ENCODE results near the gene MRPL23.

Gene MRPL23

DNA sequence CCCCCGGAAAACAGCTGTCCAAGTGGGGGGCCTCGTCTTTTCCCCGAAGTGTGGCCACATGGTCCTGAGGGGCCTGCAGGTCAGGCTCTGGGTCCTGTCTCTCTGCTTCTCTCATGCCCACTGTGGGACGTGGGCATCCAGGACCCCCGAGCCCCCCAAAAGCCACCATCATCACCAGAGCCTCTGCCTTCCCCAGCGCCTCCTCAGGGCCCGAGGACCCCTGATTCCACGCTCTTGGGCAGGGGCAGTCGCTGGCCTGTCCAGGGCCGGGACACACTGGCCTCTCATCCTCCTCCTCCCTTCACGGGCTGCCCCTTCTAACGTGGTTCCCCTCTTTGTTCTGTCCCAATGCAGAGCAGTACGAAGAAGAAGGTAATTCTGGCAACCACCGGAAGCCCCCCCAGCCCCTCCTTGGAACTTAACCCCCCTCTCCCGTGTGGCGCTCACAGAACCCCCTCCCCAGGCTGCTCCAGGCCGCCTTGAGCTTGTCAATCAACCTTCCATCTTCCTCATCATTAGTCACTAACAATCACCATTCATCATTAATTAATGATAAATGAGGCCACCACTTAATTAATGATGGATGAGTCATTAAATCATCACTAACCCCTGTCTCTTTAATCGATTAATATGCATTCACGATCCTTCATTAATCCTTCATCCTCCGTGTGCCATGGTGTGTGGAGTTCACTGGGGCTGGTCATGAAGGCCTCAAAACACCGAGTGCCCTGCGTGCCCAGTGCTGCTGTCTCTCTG is 23.8 kb upstream of the MRPL23 start:
- Histone ChIP-seq H3K4me1 (ENCODE audit: control insufficient read depth in 1 of 2, insufficient read depth in 1 of 2, low read depth in 1 of 2, low read length in 1 of 2) (no peaks in the 10 kb centered on the region), H3K27me3 (peaks cover 27% of the 10 kb centered on the region), H3K4me3 (ENCODE audit: low read depth in 1 of 2, low read length in 1 of 2) (no peak overlapping the region), H3K36me3 (no peaks in the 10 kb centered on the region), H3K9me3 (no peaks in the 10 kb centered on the region), H3K27ac (no peak overlapping the region)
- TF ChIP-seq, protein P1, sequence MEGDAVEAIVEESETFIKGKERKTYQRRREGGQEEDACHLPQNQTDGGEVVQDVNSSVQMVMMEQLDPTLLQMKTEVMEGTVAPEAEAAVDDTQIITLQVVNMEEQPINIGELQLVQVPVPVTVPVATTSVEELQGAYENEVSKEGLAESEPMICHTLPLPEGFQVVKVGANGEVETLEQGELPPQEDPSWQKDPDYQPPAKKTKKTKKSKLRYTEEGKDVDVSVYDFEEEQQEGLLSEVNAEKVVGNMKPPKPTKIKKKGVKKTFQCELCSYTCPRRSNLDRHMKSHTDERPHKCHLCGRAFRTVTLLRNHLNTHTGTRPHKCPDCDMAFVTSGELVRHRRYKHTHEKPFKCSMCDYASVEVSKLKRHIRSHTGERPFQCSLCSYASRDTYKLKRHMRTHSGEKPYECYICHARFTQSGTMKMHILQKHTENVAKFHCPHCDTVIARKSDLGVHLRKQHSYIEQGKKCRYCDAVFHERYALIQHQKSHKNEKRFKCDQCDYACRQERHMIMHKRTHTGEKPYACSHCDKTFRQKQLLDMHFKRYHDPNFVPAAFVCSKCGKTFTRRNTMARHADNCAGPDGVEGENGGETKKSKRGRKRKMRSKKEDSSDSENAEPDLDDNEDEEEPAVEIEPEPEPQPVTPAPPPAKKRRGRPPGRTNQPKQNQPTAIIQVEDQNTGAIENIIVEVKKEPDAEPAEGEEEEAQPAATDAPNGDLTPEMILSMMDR (IDR thresholded peaks at IDR 0.05): no peak

DNA sequence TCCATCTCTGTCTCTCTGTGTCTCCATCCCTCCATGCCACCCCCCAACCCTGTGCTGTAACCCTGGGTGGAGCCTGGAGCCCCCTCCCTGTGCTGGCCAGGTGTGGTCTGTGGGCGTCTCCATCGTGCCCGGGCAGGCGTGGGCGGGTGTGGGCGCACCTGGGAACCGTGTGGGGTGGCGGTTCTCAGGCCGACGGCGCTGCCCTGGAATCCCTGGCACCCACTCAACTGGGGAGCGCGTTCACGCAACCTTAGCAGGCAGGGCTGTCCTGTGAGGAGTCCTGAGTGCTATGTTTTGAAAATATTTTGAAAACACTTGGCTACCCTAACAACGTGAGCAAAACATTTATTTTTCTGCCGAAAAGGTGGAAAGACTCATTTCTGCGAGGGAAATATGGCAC is 23.0 kb upstream of the MRPL23 start:
- Histone ChIP-seq H3K27me3 (peaks cover 27% of the 10 kb centered on the region), H3K9me3 (no peaks in the 10 kb centered on the region), H3K4me1 (ENCODE audit: control insufficient read depth in 1 of 2, insufficient read depth in 1 of 2, low read depth in 1 of 2, low read length in 1 of 2) (no peaks in the 10 kb centered on the region), H3K36me3 (no peaks in the 10 kb centered on the region), H3K4me3 (ENCODE audit: low read depth in 1 of 2, low read length in 1 of 2) (no peak overlapping the region), H3K27ac (no peak overlapping the region)
- TF ChIP-seq, protein P1 (IDR thresholded peaks at IDR 0.05): no peak

DNA sequence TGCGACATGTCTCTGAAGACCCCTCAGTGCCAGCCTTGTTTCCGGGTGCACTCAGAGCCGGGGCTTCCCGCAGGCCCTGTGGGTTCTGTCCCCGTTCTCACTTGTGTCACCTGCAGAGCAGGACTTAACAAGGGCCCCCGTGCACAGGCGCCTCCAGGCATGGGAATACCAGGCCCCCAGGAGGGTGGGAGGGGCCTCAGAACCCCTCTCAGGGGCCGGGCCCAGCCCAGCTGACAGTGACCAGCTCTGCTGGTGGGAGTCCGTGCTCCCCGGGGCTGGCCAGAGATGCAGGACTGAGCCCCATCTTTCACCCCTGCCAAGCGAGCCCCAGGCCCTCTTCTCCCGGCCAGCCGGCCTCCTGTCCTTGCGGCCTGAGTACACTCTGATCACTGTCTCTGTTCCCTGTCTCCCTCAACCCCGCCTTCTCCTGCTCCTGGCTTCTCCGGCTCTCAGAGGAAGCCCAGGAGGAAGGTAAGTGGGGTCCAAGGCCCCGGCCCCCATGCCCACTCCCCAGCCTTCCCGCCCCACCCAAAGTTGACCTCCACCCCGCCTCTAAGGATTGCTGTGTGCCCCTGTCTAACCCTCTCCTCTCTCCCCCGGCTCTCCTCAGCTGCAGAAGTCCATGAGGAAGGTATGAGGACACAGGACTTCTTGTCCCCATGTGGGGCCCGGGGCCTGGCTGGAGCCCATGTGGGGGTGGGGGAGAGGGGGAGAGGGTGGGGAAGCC is 22.3 kb upstream of the MRPL23 start:
- Histone ChIP-seq H3K27ac (no peak overlapping the region), H3K27me3 (peaks cover 27% of the 10 kb centered on the region), H3K4me1 (ENCODE audit: control insufficient read depth in 1 of 2, insufficient read depth in 1 of 2, low read depth in 1 of 2, low read length in 1 of 2) (no peaks in the 10 kb centered on the region), H3K4me3 (ENCODE audit: low read depth in 1 of 2, low read length in 1 of 2) (no peak overlapping the region), H3K9me3 (no peaks in the 10 kb centered on the region), H3K36me3 (no peaks in the 10 kb centered on the region)
- TF ChIP-seq, protein P1 (IDR thresholded peaks at IDR 0.05): no peak

DNA sequence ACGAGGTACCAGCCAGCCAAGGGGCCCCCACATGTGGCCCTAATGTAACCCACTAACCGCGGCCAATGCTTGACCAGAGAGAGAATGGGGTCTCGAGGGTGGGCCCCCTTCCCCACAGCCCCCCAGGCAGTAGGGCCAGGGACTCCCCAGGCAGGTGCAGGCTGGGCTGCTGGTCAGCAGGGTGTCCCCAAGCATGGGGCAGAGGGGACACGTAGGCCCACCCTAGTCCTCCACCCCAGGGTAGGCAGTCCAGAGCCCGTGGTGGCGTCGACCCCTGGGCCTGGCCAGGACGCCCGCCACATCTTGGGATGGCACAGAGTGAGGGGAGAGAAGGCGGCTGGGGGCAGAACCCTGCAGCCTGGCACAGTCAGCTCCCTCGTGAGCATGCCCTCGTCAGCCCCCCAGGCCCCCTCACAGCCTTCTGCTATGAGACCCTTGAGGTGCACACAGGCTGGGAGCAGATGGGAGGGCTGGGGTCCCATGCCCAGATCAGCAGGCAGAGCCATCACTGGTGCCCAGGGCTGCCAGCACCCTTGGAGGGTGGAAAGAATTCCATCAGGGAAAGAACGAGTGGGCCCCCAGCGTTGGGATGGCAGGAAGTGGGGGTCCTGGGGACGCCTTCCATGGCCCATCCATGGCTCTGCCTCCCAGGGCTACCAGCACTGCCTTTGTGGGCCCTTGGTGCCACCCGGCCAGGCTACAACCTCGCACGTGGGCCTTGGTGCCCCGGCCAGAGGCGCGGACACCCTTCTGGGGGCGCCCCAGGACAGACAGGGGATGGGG is 21.6 kb upstream of the MRPL23 start:
- Histone ChIP-seq H3K4me3 (ENCODE audit: low read depth in 1 of 2, low read length in 1 of 2) (no peak overlapping the region), H3K4me1 (ENCODE audit: control insufficient read depth in 1 of 2, insufficient read depth in 1 of 2, low read depth in 1 of 2, low read length in 1 of 2) (no peaks in the 10 kb centered on the region), H3K27me3 (peaks cover 31% of the 10 kb centered on the region), H3K27ac (no peak overlapping the region), H3K9me3 (no peaks in the 10 kb centered on the region), H3K36me3 (no peaks in the 10 kb centered on the region)
- TF ChIP-seq, protein P1 (IDR thresholded peaks at IDR 0.05): no peak

DNA sequence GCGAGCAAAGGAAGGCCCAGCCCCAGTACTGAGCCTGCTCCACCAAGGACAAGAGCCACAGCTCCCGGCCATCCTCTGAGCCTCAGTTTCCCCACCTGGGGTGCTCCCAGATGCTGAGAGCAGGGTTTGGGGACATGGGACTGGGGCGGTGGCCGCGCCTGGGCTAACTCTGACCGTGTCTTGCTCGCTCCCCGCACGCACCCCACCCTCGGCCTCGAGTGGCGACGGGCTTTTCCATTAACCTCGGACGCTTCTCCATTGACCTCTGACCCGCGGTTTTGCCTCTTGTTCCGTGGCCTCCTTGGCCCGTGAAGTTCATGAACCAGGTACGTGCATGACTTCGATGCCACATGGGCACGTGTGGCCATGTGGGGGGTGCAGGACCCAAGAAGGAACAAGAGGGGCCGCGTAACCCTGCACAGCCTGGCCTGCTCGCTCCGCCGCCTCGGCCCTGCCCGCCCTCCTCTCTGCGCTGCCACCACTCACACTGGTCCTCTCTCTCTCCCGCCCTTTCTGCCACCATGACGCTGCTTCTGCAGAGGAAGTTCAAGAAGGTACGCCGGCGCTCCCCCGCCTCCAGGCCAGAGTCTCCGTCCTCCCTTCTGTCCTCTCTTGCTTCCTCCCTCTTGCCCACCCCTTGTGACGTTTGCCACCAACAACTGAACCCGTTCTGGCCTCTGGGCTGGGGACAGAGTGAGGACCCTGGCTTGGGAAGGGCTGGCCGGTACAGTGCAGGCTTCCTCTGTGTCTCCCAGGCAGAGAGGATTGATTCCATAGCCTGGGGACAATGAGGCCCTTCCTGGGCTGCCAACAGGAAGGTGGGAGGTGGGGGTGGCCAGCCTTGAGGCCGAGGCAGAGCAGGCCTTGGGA is 20.7 kb upstream of the MRPL23 start:
- Histone ChIP-seq H3K27ac (no peak overlapping the region), H3K27me3 (peaks cover 38% of the 10 kb centered on the region), H3K9me3 (no peaks in the 10 kb centered on the region), H3K4me3 (ENCODE audit: low read depth in 1 of 2, low read length in 1 of 2) (no peak overlapping the region), H3K4me1 (ENCODE audit: control insufficient read depth in 1 of 2, insufficient read depth in 1 of 2, low read depth in 1 of 2, low read length in 1 of 2) (no peaks in the 10 kb centered on the region), H3K36me3 (no peaks in the 10 kb centered on the region)
- TF ChIP-seq, protein P1 (IDR thresholded peaks at IDR 0.05): no peak

Measured in neutrophil (primary cell).